HFFc6 (cell line): ENCODE data around the gene CCNL2. TPM values are rescaled to one million over a fixed set of nuclear protein-coding genes. Genes with fewer than 3 reads are reported as not detected.

ENCODE experiments used
- DNase-seq: peaks from one replicate; pipeline ENCODE4 v3.0.0-alpha.2; 2018
- H3K27ac Mint-ChIP-seq: 2 replicates; pipeline ENCODE4 v1.8.0; 2020; ENCODE audit warnings: mild to moderate bottlenecking, mixed read lengths
- H3K27me3 Mint-ChIP-seq: 2 replicates; pipeline ENCODE4 v1.8.0; 2021; ENCODE audit warnings: mild to moderate bottlenecking, moderate library complexity, mixed read lengths; ENCODE audit not compliant: insufficient read depth
- H3K36me3 Mint-ChIP-seq: 2 replicates; pipeline ENCODE4 v1.8.0; 2021; ENCODE audit warnings: low read depth, mixed read lengths
- H3K4me1 Mint-ChIP-seq: 2 replicates; pipeline ENCODE4 v1.8.0; 2020; ENCODE audit warnings: low read depth, mixed read lengths
- H3K4me3 Mint-ChIP-seq: 2 replicates; pipeline ENCODE4 v1.8.0; 2020; ENCODE audit warnings: mild to moderate bottlenecking, moderate library complexity, mixed read lengths
- H3K9me3 Mint-ChIP-seq: 2 replicates; pipeline ENCODE4 v1.8.0; 2020; ENCODE audit warnings: mild to moderate bottlenecking, mixed read lengths
- total RNA-seq, 6 experiments: library from RNA; stranded (reverse); fragmentation: NEBNext Ultra II Directional; extraction: Animal tissue kit (Norgen Biotek cat#: 25700); gene quantifications; 2 replicates in 1 of 6; 3 replicates in 5 of 6; pipeline ENCODE4 v1.2.3, GENCODE V29; 2021
- TF ChIP-seq, protein P1 (sequence below): fragments of 200-600 bp; sonication (generic); IDR thresholded peaks from 2 replicates; pipeline ENCODE4 v1.5.0; 2021; ENCODE audit warnings: antibody characterized with exemption, mild to moderate bottlenecking

Gene CCNL2
- total RNA-seq, 6 experiments from 2014 or later: 96.2 to 115 (median 104) TPM

DNA sequence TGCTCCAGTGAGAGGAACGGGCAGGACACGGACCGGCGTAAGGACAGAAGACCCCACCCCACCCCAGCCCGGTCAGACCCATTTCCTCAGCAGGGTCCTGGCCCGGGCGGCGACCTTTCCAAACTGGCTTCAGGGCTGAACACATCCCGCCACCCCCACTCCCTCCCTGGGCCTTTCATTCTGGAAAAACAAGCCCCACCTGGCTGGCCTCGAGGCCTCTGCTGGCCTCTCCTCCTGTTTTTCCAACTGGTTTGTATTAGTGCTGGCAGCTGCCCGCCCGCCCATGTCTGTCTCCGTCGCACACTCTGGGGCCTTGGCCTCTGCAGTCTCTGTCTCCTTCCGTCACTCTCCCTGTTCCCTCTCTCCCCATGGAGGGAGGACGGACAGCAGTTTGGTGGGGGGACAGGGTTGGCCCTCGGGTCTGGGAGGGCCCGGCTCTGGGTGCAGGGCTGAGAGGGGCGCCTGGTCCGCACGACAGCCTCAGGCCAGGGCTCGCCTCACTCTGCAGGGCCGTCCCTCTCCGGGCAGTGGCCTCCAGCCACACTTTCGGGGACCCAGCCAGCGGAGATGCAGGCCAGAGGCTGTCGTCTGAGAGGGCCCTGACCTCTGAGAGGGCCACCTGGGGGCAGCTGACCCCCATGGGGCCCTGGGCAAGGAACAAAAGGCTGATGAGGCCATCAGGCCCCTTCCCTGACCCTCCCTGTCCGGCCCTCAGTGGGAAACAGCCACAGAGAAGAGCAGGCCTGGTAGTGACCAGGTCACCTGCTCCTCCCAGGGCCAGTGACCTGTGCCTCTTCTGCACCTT is 39.3 kb downstream of the CCNL2 start:
- no peaks in the 10 kb centered on the region for H3K9me3 Mint-ChIP-seq
- H3K4me3 Mint-ChIP-seq: peak overlapping the region; percentile 97
- H3K27me3 Mint-ChIP-seq: peaks cover 2% of the 10 kb centered on the region
- TF ChIP-seq, protein P1, sequence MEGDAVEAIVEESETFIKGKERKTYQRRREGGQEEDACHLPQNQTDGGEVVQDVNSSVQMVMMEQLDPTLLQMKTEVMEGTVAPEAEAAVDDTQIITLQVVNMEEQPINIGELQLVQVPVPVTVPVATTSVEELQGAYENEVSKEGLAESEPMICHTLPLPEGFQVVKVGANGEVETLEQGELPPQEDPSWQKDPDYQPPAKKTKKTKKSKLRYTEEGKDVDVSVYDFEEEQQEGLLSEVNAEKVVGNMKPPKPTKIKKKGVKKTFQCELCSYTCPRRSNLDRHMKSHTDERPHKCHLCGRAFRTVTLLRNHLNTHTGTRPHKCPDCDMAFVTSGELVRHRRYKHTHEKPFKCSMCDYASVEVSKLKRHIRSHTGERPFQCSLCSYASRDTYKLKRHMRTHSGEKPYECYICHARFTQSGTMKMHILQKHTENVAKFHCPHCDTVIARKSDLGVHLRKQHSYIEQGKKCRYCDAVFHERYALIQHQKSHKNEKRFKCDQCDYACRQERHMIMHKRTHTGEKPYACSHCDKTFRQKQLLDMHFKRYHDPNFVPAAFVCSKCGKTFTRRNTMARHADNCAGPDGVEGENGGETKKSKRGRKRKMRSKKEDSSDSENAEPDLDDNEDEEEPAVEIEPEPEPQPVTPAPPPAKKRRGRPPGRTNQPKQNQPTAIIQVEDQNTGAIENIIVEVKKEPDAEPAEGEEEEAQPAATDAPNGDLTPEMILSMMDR: no peak
- peak overlapping the region; percentile 93 for H3K27ac Mint-ChIP-seq
- peaks cover 7% of the 10 kb centered on the region for H3K36me3 Mint-ChIP-seq
- DNase-seq: peak; percentile 72
- peaks cover 37% of the 10 kb centered on the region for H3K4me1 Mint-ChIP-seq

GRCh38 chr1:1359308-1359663 is 39.8 kb downstream of the CCNL2 start:
- H3K27me3 Mint-ChIP-seq: peaks cover 2% of the 10 kb centered on the region
- no peaks in the 10 kb centered on the region for H3K9me3 Mint-ChIP-seq
- DNase-seq: peak; percentile 73
- TF ChIP-seq, protein P1: no peak
- H3K4me1 Mint-ChIP-seq: peaks cover 37% of the 10 kb centered on the region
- H3K27ac Mint-ChIP-seq: peak overlapping the region; percentile 93
- H3K4me3 Mint-ChIP-seq: peak overlapping the region; percentile 97
- peaks cover 7% of the 10 kb centered on the region for H3K36me3 Mint-ChIP-seq

- Mint-ChIP-seq H3K27me3 (peaks cover 5% of the 10 kb centered on the region), H3K27ac (peak within 1 kb of the TSS; percentile 93), H3K4me1 (peaks cover 37% of the 10 kb centered on the region), H3K9me3 (no peaks in the 10 kb centered on the region), H3K36me3 (peaks cover 7% of the 10 kb centered on the region), H3K4me3 (peak within 1 kb of the TSS; percentile 97)
- TF ChIP-seq, protein P1: no peak
- peak; percentile 76 for DNase-seq
These were observed 40.5 kb downstream of the CCNL2 start, which contains the start of gene MXRA8 for GRCh38 chr1:1358433-1359271. Gene MXRA8, minus strand, starts transcription at chr1:1358555. Its CDS starts 51 bp downstream, at chr1:1358504.

GRCh38 chr1:1357871-1358432 is 41.2 kb downstream of the CCNL2 start:
- TF ChIP-seq, protein P1: no peak
- peaks cover 8% of the 10 kb centered on the region for H3K36me3 Mint-ChIP-seq
- H3K9me3 Mint-ChIP-seq: no peaks in the 10 kb centered on the region
- peaks cover 37% of the 10 kb centered on the region for H3K4me1 Mint-ChIP-seq
- peak overlapping the region; percentile 93 for H3K27ac Mint-ChIP-seq
- H3K4me3 Mint-ChIP-seq: peak overlapping the region; percentile 97
- H3K27me3 Mint-ChIP-seq: peaks cover 5% of the 10 kb centered on the region
- DNase-seq: no peak

DNA sequence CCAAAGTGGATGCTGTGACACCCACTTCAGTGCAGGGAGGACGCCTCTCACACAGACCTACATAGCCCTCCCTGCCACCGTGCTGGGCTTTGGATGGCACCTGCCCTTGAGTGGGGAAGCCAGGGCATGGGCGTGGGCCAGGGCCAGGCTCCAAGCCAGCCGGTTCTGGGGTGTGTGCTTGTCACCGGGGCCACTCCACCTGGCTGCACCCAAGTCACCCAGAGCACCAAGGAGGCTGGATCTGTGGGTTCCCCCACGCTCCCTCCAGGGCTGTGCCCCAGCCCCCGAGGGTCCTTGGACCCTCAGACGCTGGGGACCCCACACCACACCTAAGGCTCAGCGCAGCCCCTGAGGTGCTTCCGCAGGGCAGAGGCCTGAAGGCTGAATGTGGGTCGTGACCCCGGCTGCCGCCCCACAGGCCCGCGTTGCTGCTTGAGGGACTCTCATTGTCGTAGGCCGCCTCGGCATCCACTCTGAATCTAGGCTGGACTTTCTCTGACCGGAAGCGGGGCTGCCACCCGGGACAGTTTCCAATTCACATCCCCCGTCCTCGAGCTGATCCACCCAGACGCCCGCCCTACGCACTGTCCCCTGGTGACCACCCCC is 42.2 kb downstream of the CCNL2 start:
- Mint-ChIP-seq H3K9me3 (no peaks in the 10 kb centered on the region), H3K27me3 (peaks cover 16% of the 10 kb centered on the region), H3K4me1 (peaks cover 42% of the 10 kb centered on the region), H3K36me3 (peaks cover 17% of the 10 kb centered on the region), H3K4me3 (peak overlapping the region; percentile 97), H3K27ac (peak overlapping the region; percentile 93)
- DNase-seq: no peak
- TF ChIP-seq, protein P1: no peak
